Fibroblast of lung (primary cell): Measurements from ENCODE around the gene SP5.

ENCODE experiments used
- CTCF ChIP-seq, 2 donors: IDR thresholded peaks in 1 of 2; conservative IDR thresholded peaks in 1 of 2; 1 replicate in 1 of 2; 2 replicates in 1 of 2; pipeline ENCODE4 v1.5.1; 2011 to 2012; ENCODE audit warnings: low read length in 2 of 2, control low read depth in 1 of 2, inconsistent platforms in 1 of 2, low read depth in 1 of 2, mild to moderate bottlenecking in 1 of 2
- EZH2 ChIP-seq: IDR thresholded peaks from 2 replicates; pipeline ENCODE4 v1.5.1; 2012; ENCODE audit warnings: low read length, control low read depth, mild to moderate bottlenecking; ENCODE audit errors: missing control alignments

- TF ChIP-seq CTCF (conservative IDR thresholded peaks at IDR 0.05 in 1 of 2, IDR thresholded peaks at IDR 0.05 in 1 of 2; ENCODE audit: low read depth in 1 of 2, low read length in 2 of 2) (no peak), EZH2 (no peak)
Observed at GRCh38 chr2:170742896-170743529, 27.9 kb downstream of the SP5 start.
